Measurements from ENCODE around the gene PRPSAP1.
"Not testable (repeated sequence)": the region's sequence is repeated elsewhere in the genome, so short reads cannot be mapped to it uniquely, and the experiment has no call there.

PRPSAP1 gene

DNA sequence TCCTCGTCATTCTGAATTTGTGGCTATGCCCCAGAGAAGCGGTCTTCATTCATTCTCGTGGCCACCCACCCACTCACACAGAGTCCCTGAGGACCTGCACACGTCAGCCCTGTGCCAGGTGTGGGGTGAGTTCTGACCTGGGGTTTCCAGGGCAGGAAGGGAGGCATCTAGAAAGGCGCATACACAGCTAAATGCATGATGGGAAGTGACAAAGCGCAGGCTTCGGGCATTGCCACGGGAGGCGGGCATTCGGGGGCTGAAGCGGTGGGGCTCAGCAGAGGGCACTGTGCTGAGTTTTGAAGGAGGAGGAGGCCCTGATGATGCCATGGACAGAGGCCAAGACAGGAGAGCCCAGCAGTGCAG is 77.7 kb downstream of the PRPSAP1 start:
- DNase-seq: no peak

DNA sequence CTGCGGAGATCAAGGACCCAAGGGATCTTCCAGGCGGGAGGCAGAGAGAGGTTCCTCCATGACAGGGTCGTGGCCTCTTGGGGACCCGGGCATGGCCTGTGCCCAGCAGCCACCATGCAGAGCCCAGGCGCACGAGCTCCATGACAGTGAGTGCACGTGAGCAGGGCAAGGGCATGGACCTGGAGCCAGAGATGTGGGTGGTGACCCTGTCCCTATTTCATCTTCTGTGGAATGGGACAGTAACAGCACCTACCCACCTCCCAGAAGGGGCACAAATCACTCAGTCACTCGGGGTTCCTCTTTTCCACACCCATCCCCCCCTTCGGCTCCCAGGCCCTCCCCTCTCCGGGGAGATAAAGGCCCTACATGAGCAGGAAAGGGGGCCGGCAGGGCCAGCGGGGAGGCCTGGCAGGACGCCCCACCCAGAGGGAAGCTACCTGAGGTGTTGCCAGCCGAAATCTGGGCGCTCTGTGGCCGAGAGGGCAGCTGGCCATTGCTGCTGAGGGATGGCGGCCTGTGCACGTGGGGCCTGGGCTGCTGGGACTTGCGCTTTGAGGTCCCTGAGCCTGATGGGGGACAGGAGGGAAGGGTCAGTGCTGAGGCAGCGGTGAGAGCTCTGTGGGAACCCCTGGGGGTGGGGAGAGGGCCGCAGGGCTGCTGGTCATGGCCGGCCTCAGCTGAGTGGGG is 78.2 kb downstream of the PRPSAP1 start:
- no peak for DNase-seq

DNA sequence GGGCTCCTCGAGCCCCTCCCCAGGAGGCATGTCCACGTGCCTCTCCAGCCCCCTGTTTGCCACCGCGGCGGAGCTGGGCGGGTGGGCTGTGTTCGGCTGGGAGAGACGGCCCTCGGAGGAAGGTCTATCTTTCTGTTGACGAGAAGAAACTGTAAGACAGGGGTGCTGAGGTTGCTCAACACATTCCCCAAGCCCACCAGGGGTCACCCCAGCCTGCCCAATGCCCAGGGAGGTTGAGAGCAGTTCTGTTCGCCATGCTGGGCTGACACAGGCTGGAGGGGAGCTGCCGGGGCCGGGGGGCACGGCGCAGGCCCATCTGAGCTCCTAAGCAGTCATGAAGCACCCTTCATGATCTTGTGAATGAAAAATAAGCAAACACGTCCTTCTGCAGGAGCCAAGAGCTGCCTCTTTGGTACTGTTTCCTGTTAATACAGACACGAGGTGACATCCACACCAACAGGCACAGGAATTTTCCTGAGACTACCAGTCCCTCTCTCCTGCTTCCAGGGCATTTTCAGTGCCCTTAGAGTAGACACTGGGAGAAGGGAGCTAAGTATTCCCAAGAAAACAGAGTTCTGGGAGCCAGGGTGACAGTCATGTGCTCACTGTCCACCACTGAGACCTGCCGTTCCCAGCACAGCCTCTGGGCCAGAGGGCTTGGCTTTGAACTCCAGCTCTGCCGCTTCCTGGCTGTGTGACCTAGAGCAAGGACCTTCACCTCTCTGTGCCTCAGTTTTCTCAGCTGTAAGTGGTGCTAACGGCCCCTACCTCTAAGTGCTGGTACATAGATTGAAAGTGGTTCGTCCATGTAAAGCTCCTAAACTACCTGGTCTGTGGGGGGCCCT is 79.4 kb downstream of the PRPSAP1 start:
- no peak for DNase-seq

DNA sequence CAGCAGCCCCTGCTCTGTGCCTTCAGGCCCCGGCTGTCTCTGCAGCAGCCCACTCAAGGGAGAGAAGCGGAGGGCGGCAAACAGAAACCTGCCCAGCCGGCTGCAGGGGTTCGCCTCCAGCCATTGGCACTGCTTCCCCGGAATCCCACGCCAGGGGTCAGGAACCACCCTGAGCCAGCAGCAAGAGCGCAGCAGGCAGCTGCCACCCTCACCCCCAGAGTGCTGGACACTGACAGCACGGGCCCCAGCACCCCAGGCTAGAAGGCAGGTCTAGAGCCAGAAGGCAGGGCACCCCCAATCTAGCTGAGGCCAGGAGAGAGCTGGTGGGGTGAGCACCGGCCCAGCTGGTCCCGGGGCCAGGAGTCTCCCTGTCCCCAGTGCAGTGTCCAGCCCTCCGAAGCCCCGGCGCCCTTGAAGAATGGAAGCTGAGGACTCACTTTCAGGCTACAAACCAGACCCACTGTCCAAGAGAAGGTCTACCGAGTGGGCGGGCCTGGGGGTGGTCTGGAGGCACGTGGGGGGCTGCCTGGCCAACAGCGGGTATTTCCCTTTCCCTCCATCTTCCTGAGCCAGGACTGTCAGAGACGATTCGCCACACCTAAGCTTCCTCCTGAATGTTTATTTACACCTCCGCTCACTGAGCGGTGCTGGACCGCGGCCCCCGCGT is 80.1 kb downstream of the PRPSAP1 start:
- no peak for DNase-seq

DNA sequence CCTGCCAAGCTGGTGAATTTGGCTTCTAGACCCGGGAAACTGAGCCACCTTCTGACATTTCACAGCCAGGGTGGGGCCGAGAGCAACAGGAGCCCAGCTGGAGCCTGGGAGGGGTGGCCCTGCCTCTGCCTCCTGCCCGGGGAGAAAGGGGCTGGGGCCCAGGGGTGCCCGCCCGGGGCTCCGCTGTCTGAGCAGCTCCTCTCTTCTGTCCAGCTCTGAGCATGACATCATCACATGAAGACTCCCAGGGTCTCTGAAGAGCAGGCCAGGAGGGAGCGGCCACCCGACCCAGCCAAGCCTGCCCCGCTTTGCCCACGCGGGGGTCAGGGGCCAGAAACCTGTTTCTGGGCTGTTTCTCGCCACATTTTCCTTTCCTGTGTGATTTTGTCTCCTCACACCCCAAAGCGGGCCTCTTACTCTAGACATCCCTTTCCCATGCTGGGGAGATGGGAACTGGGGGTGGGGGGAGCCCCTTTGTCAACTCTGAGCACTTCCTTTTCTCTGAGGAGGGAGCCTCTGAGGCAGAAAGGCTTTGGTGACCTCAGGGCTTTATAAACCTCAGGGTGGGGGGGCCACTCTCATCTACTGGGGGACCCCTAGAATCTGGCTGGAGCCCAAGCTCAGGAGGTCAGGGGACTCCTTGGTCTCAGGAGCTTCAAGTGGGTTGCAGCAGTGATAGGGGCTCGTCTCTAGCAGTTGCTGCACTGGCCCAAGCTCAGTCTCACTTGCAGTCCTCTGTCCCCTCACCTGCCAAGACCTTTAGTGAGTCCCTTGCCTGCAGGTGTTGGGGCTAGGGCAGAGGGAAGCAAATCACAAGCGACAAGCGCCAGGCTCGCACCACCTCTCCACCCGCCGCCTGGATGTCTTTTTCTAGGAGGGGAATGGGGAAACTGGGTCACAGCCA is 80.9 kb downstream of the PRPSAP1 start:
- DNase-seq: no peak

DNA sequence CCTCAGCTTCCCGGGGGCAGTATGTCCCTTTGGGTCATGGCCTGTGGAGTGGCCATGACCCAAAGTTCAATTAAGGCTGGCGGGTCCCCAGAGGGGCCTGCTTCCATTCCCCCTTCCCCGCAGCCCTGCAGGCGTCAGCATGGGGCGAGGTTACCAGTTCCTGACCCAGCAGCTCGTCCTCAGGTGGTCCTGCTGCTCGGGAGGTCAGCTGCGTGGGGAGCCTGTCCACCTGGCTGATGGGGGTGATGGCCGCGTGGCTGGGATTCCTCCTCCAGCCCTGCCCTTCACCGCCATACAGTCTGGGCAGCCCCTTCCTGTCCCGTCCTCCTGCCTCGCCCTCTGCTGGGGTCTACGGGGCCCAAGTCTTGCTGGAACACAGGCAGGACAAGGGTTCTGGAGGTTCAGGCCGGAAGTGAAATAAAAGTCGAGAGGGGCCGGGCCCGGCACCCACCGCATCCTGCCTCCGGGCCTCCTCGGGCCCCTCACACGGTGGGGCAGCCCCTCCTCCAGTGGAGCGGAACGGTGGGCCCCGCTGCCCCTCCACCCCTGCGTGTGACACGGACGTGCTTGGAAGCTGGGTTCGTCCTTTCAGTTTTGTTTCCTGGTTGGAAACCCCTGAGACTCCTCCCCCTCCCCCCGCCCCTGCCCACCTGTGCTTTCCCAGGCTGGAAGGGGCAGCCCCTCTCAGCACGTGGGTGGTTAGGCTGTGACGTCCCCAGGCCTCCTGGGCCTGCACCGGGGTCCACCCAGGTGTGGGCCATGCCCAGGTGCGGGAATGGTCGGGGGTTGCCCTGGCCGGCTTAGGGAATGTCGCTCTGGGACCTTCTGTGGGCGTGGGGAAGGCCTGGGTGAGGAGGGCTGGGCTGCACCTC is 81.8 kb downstream of the PRPSAP1 start:
- no peak for DNase-seq

DNA sequence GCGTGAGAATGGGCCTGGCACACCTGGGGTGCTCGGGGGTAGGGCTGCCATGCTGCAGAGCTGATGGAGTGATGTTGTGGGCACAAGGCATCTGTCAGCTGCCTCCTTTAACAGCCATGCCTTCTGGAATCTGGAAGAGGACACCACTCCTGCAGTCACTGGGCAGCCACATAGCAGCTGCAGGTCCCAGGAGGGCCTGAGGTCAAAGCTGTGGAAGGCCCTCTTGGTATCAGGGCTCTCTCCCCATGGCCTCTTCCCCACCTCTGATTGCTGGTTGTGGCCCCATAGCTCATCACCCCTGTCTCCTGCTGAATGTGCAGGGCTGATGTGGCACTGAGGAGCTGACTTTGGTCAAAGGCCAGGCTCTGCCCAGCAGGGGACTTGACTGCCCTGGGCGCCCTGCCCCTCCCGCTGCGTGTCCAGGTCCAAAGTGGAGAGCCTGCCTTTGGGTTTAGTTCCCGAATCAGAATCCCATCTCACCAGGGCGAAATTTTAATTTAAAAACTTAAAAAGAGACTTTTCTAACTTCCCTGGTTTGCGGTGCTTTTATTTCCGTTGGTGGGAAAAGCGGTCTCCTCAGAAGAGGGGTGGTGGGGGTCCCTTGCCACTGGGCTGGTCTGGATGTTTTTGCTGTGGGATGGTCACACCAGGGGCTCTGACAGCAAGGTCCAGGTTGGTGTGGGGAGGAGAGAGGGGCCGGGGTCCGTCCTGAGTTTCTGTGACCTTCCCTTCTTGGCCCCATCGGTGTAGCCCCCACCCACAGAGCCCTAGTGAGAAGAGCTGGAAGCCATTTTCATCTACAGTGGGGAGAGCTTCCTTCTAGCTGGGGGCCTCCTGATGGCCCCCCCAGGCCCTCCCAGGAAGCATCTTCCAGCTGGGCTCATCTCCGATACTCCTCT is 82.7 kb downstream of the PRPSAP1 start:
- DNase-seq: no peak

DNA sequence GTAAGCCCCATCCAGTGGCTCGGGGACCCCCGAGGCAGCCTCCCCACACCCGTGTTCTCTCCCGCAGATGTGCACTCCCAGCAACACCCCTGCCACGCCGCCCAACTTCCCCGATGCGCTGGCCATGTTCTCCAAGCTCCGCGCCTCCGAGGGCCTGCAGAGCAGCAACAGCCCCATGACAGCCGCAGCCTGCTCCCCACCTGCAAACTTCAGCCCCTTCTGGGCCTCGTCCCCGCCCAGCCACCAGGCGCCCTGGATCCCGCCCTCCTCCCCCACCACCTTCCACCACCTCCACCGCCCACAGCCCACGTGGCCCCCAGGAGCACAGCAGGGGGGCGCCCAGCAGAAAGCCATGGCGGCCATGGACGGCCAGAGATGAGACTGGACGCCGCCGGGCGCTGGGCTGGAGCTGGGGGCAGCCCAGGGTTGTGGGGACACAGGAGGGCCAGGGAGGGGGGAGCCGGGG is 83.6 kb downstream of the PRPSAP1 start:
- DNase-seq: no peak

DNA sequence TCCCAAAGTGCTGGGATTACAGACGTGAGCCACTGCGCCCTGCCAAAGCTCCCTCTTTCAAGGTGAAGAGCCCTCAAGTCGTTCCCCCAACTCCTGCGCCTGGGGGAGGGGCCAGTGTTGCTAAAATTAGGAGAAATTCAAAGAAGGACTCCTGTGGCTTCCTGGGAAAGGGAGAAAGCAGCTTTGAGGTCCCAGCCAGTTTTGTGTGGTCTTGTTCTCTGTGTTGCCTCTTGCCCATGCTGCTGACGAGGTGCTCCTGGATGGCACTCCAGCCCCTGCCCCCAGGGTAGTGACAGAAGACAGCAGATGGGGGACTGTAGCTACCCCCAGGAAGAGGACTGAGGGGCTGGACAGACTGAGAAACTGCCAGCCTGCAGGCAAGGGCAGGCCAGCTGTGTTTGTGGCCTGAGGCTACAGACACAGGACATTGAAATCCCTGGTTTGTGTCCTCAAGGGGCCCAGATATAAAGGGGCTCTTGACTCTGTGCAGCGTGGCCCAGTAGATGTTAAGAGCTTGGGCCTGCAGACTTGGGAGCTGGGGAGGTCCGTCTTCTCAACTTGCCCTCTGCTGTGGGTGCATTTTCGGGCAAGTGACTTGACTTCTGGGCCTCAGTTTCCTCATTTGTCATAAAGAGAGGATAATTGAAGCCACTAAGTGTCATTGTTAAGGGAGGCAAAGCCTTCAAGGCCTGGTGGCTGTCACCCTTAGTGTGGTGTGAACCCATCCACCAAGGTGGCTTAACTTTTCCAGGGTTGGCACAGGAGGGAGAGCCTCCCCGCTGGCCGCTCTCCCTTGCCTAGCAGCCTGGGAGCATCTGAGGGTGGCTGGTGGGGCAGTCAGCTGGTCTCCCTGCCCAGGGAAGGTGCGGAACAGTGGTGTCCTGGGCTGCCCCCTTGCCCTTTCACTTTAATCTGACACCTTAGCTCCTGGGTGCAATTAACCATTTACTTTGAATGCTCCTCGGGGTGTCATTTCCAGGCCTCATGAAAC is 84.4 kb downstream of the PRPSAP1 start:
- DNase-seq: no peak

DNA sequence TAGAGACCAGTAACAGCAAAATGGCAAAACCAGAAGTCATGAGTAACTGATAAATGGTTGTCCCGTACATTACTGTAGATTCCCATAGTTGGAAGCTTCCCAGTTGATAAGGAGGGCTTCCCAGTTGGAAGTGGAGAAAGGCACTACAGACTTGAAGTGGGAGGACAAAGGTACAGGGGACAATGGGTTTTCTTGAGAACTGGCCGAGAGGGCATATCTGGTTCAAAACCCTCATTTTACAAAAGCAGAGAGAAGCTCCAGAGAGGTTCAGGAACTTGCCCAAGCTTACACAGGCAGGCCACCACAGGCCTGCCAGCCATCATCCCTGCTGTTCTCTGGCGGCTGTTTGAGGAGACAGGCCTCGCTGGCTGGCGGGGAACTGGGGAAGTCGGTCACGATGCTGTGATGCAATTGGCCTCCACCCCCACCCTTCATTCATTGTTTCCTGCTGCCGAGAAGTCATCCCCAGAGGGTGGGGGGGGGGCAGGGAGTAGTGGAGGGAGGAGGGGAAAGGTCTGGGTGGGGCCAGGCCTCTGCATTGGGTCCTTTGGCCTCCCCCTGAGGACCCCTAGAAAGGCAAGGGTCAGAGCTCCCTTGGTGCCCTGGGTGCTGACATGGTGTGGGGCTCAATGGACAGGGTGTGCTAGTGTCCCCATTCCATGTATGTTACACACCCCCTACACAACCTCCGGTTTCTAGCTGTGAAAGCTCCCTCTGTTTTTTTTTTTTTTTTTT is 85.5 kb downstream of the PRPSAP1 start:
- no peak for DNase-seq

DNA sequence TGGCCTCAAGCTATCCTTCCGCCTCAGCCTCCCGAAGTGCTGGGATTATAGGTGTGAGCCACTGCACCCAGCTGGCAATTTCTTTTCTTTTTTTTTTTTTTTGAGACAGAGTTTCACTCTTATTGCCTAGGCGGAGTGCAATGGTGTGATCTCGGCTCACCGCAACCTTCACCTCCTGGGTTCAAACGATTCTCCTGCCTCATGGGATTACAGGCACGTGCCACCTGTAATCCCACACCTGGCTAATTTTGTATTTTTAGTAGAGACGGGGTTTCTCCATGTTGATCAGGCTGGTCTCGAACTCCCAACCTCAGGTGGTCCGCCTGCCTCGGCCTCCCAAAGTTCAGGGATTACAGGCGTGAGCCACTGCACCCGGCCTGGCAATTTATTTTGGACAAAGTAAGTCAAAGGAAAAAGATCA is 86.1 kb downstream of the PRPSAP1 start:
- DNase-seq: not testable (repeated sequence)

DNA sequence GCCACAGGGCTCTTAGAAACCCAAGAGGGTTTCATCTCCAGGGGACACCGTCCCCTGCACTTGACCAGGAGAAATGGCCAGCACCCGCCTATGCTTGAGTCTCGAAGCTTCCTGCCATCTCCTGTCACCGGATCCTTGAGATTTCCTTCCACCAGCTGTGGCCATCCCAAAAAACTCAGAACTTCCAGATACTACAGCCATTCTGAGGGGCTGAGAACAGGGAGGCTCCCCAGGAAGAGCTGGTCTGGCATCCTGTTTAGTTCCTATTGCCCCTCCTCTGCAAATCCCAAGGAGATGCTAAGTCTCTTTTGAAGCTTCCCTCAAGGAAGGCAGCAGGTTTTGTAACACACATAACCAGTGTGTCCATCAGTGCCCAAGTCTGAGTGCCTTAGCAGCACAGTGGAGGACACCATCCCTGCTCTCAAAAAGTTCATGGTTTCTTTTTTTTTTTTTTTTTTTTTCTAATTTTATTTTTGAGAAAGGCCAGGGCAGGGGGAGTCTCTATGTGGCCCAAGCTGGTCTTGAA is 86.6 kb downstream of the PRPSAP1 start:
- DNase-seq: no peak

DNA sequence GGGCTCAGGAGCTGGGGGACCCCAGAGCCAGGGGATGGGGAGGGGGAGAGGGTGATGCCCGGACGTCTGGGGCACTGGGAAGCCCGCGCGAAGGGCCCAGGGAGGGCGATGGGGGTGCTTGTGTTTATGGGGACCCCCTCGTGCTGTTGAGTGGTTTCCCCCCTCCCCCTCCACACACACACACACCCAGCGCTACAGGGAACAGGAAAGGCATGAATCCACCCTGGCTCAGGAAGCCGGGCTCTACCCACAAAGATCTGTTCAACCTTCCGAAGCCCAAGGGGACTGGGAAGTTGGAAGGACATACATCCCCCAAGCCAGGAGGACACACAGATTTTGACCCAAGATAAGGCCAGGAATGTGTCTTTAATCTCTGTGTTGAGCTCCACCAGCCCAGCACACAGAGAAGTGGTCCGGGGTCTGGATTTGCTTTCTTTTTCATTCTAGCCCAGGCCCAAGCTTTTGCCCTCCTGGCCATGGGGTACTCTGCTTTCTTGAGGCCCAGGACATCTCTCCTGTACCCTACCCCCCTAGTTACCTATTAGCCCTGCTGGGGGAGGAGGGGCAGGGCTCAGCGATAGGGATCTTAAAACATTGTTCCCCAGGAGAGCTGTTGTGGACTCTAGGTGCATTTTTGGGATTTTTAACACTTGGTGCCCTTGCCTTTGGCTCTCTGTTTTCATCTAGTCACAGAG is 87.3 kb downstream of the PRPSAP1 start:
- no peak for DNase-seq

DNA sequence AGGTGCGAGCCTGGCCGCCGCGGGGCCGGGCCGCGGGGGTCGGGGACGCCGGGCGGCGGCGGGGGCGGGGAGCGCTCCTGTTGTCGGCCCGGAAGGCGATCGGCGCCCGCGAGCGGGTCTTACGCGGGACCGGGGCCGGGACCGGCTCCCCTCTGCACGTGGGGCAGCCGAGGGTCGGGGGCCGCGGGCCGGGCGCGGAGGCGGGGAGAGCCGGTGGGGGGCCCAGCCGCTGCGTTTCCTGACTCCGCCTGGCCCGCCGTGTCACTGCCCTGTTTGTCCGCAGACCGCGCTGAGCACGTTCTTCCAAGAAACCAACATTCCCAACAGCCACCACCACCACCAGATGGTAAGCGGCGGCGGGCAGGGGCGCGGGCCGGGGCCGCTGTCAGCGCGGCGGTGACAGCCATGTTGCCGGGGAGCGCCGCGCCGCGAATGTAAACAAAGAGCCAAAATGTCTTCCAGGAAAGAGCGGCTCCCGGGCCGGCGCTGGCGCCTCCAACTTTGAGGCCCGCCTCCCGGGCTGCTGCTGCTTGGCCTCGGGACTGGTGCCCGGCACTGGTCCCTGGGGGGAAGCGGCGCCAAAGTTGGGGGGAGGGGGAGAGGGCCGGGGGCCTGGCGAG is 88.0 kb downstream of the PRPSAP1 start:
- no peak for DNase-seq

DNA sequence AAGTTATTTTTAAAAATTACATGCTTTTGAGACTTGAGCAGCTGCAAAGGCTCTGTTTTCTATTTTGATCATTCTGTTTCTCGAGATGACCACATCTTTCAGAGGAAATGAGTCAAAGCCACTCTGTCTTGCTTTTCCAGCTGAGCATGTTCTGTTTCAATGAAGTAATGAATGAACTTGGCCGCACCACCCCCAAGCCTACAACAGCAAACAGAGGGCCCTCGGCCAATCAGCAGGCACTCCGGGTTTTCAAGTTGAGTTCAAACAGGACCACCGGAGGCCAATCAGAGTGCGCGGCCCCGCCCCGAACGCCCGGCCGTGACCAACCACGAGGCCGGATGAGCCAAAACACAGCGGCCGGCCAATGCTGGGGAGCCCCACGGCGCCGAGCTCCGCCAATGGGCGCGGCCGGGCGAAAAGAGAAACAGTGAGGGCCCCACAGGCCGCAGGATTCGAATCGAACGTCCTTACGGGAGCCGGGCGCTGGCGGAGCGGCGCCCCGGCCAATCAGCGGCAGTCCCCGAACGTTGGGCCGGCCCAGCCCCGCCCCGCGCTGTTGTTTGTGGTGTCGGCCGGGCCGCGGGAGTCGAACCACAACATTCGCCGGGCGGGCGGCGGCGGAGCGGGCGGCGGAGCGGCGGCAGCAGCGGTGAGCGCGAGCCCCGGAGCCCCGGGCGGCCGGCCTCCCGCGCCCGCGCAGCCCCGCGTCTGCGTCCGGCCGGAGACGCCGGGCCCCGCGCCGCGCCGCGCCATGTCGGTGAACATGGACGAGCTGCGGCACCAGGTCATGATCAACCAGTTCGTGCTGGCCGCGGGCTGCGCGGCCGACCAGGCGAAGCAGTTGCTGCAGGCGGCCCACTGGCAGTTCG is 88.7 kb downstream of the PRPSAP1 start, which contains the start of gene UBALD2:
Gene UBALD2, plus strand, starts transcription at position 594 of the 869 bp plus-strand sequence. Its CDS starts 158 bp downstream, at position 752.
- peak; percentile 99 for DNase-seq

DNA sequence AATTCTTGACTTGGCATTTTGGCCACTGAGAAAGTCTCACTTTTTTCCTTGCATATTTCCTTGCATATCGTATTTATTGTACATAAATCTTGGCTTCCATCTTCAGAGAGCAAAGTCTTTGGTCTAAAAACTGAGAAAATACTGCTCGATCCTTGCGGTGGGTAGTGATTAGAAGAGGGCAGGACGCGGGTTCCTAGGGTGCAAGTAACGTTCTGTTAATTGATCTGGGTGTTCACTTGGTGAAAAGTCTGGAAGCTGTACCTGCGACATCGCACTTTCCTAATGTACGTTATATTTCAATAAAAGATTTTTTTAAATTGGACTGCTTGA is 89.3 kb downstream of the PRPSAP1 start:
- DNase-seq: no peak
